WI38 (cell line): ENCODE data around the gene SMCO4.

Experiments
- H3K4me3 ChIP-seq: 2 replicates; pipeline ENCODE4 v1.5.1; 2011; ENCODE audit warnings: low read depth, mild to moderate bottlenecking, control low read depth, low read length
- TF ChIP-seq, protein P1 (sequence below): IDR thresholded peaks from 2 replicates; pipeline ENCODE4 v1.5.1; 2012; ENCODE audit warnings: low read depth, mild to moderate bottlenecking, control low read depth, low read length

Gene SMCO4

DNA sequence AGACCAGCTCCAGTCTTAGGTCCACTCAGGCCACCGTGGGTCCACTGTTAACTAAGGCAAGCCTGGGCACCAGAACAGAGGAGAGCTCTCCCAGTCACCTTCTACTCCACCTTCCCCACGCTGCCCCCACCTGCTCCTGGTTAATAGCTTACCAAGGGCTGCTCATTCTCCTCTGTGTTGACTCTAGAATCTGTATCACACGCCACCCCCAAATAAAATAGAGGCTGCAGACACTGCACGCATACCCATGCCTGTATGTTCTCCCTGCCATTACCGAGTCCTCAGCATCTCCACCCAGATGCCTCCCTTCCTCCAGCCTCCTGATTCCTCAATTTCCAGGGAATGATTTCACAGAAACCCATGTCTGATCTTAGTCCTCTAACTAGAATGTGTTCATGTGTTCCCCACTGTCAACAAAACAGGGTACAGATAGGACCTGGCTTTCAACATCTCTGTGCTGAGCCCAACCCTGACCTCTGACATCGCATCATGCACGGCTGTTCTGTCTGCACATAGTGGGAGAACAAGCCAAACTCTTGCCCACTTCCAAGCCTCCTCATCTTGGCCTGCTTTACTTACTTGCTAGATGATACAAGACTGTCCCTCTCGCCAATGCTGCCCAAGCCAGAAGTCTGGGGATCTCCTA lies 49.8 kb downstream of the SMCO4 start:
- TF ChIP-seq, protein P1, sequence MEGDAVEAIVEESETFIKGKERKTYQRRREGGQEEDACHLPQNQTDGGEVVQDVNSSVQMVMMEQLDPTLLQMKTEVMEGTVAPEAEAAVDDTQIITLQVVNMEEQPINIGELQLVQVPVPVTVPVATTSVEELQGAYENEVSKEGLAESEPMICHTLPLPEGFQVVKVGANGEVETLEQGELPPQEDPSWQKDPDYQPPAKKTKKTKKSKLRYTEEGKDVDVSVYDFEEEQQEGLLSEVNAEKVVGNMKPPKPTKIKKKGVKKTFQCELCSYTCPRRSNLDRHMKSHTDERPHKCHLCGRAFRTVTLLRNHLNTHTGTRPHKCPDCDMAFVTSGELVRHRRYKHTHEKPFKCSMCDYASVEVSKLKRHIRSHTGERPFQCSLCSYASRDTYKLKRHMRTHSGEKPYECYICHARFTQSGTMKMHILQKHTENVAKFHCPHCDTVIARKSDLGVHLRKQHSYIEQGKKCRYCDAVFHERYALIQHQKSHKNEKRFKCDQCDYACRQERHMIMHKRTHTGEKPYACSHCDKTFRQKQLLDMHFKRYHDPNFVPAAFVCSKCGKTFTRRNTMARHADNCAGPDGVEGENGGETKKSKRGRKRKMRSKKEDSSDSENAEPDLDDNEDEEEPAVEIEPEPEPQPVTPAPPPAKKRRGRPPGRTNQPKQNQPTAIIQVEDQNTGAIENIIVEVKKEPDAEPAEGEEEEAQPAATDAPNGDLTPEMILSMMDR = no peak
- H3K4me3 ChIP-seq = no peak overlapping the region

GRCh38 chr11:93492464-93493251 lies 50.5 kb downstream of the SMCO4 start:
- no peak overlapping the region for H3K4me3 ChIP-seq
- TF ChIP-seq, protein P1 = no peak

- TF ChIP-seq, protein P1 = no peak
- H3K4me3 ChIP-seq = no peak overlapping the region
Measured at GRCh38 chr11:93491973-93492372, 51.2 kb downstream of the SMCO4 start.

- TF ChIP-seq, protein P1 = no peak
- H3K4me3 ChIP-seq = no peak overlapping the region
Measured at GRCh38 chr11:93490996-93491618, 52.1 kb downstream of the SMCO4 start.

DNA sequence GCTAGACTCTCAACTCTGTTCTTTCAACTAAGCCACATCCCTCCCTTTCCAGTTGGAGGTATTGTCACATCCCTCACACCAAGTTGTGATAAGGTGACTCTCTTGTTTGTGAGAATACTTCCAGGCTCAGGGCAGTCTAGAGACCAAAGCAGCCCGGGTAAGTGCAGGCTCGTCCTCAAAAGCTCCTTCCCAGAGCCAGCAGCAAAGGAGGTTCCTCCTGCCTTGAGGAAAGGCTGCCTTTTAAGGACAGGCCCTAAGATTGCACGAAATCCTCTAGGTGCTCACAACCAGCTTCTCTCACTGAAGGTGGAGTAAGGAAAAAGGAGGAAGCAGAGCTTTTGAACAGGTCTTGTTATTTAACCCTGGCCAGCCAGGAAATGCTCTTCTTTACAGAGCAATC lies 53.4 kb downstream of the SMCO4 start:
- TF ChIP-seq, protein P1 = no peak

DNA sequence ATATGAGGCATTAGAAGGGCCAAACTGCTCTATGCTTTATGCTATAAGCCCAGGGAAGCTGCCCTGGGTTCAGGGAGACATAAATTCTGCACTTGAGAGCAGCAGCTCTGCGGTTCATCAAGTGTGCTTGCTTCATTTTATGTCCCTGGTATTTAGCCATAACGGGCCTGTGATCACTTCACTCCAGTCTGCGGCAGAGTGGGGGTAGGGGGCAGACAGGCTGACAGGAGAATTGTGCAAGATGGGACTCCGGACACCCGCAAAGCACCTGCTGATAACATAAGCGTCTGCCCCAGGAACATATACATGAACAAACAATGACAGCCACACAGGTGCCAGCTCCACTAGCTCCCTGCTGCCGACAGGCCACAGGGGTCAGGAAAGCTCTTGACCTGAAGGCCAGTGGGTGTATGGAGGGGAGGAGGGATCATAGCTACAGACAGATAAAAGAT lies 56.1 kb downstream of the SMCO4 start:
- no peak overlapping the region for H3K4me3 ChIP-seq

More for the DNA sequence above, 53.4 kb downstream of the SMCO4 start:
- no peak overlapping the region for H3K4me3 ChIP-seq

More for the DNA sequence above, 56.1 kb downstream of the SMCO4 start:
- TF ChIP-seq, protein P1 = no peak
